Measurements from ENCODE around the gene ARHGAP28. TPM values are rescaled to one million over a fixed set of nuclear protein-coding genes. Genes with fewer than 3 reads are reported as not detected.

The ARHGAP28 gene
- total RNA-seq, 1 experiment from 2014 or later: 9.2 TPM

GRCh38 chr18:6855767-6856166, 126.3 kb downstream of the ARHGAP28 start:
- Histone ChIP-seq H3K79me1 (ENCODE audit: insufficient read depth, low read depth, low read length, poor library complexity, severe bottlenecking) (no peaks in the 10 kb centered on the region), H2BK20ac (ENCODE audit: low read depth, low read length, poor library complexity, severe bottlenecking) (no peak overlapping the region), H2BK15ac (ENCODE audit: low read depth, low read length) (no peak overlapping the region), H3K14ac (ENCODE audit: insufficient read depth, low read length) (no peak overlapping the region), H2BK12ac (ENCODE audit: insufficient read length, low read depth, low read length) (no peak overlapping the region), H3K4ac (ENCODE audit: low read depth, low read length) (no peak overlapping the region), H3K23ac (ENCODE audit: insufficient read length, low read depth, low read length) (no peak overlapping the region), H2AFZ (ENCODE audit: low read length) (no peak overlapping the region), H3K79me2 (ENCODE audit: insufficient read depth, low read length) (no peaks in the 10 kb centered on the region), H4K91ac (ENCODE audit: insufficient read length, low read depth, low read length) (no peak overlapping the region), H4K20me1 (ENCODE audit: control insufficient read depth, insufficient read depth, insufficient read length) (no peaks in the 10 kb centered on the region), H3K27ac (ENCODE audit: insufficient read length, low read depth, low read length) (no peak overlapping the region), H3K4me1 (ENCODE audit: insufficient read depth, low read length) (peaks cover 3% of the 10 kb centered on the region), H3K4me2 (ENCODE audit: insufficient read depth, insufficient read length, low read length) (no peak overlapping the region), H3K23me2 (ENCODE audit: insufficient read length, low read depth, low read length, poor library complexity, severe bottlenecking) (no peaks in the 10 kb centered on the region), H3K18ac (ENCODE audit: insufficient read length, low read depth, low read length) (no peak overlapping the region), H3K27me3 (ENCODE audit: insufficient read depth, low read length) (no peaks in the 10 kb centered on the region), H2BK5ac (ENCODE audit: insufficient read length, low read length) (no peak overlapping the region), H3K56ac (ENCODE audit: insufficient read length, low read depth, low read length) (no peak overlapping the region), H3K9me3 (ENCODE audit: control insufficient read depth, low read depth, low read length) (no peaks in the 10 kb centered on the region), H3T11ph (ENCODE audit: low read length) (no peak overlapping the region), H2AK5ac (ENCODE audit: insufficient read length, low read length) (no peak overlapping the region), H3K9ac (ENCODE audit: extremely low read depth, insufficient read length, low read length) (no peak overlapping the region), H2BK120ac (ENCODE audit: low read depth, low read length, poor library complexity, severe bottlenecking) (no peak overlapping the region), H4K8ac (replicated peaks; ENCODE audit: insufficient read length, low read depth, low read length) (no peak overlapping the region), H4K5ac (ENCODE audit: insufficient read length, low read depth, low read length) (no peak overlapping the region)
- Mint-ChIP-seq H3K36me3 (ENCODE audit: insufficient read depth in 1 of 3, low read depth in 3 of 3) (peaks cover 33 to 37% (median 36%) of the 10 kb centered on the region in 3 experiments), H3K4me3 (no peak overlapping the region), H3K4me1 (peaks cover 16 to 22% of the 10 kb centered on the region in 2 experiments), H3K27me3 (ENCODE audit: low read depth) (no peaks in the 10 kb centered on the region), H3K27ac (no peak overlapping the region), H3K9me3 (peaks cover 16 to 28% of the 10 kb centered on the region in 2 experiments)
- no peak for TF ChIP-seq CTCF (conservative IDR thresholded peaks at IDR 0.05)
- no CpG with 5 or more reads among the region's 12 CpGs for WGBS (ENCODE audit: extremely low coverage, insufficient read length, low lambda C conversion rate)
- DNase-seq: no peak
